SK-N-SH (cell line): Measurements from ENCODE around the gene TMEM126A.

Experiments used
- ELF1 ChIP-seq: IDR thresholded peaks from 2 replicates; pipeline ENCODE4 v1.4.0; 2012
- EP300 ChIP-seq, 2 experiments: IDR thresholded peaks; 2 replicates each; pipeline versions ENCODE4 v1.4.0 to v1.6.1; 2012; ENCODE audit warnings: borderline replicate concordance in 1 of 2, low read depth in 1 of 2, low read length in 1 of 2
- FOXM1 ChIP-seq: IDR thresholded peaks from 2 replicates; pipeline ENCODE4 v1.4.0; 2012; ENCODE audit warnings: low read depth, mild to moderate bottlenecking
- MXI1 ChIP-seq: IDR thresholded peaks from 2 replicates; pipeline ENCODE4 v1.6.1; 2012; ENCODE audit warnings: mild to moderate bottlenecking, low read depth, low read length, improper control_type of control experiment
- ZBTB33 ChIP-seq: IDR thresholded peaks from 2 replicates; pipeline ENCODE4 v1.4.0; 2012; ENCODE audit warnings: low read depth, borderline replicate concordance
- TF ChIP-seq, protein P1 (sequence below): fragments of 200-600 bp; sonication (generic); IDR thresholded peaks from 2 replicates; pipeline ENCODE4 v1.6.1; 2017; ENCODE audit warnings: antibody characterized with exemption, mild to moderate bottlenecking, moderate library complexity

DNA sequence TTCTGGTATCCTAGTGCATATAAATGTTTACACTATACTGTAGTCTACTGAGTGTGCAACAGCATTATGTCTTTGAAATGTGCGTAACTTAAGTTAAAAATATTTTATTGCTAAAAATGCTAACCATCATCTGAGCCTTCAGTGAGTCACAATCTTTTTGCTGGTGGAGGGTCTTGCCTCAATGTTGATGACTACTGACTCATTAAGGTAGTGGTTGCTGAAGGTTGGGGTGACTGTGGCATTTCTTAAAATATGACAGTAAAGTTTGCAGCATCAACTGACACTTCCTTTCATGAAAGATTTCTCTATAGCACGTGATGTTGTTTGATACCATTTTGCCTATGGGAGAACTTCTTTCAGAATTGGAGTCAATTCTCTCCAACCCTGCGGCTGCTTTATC is 25.6 kb downstream of the TMEM126A start:
- TF ChIP-seq FOXM1, result no peak
- TF ChIP-seq MXI1, result no peak
- no peak for TF ChIP-seq ELF1
- TF ChIP-seq EP300 (IDR thresholded peaks at IDR 0.05; ENCODE audit: borderline replicate concordance in 1 of 2, low read depth in 1 of 2, low read length in 1 of 2), result no peak
- TF ChIP-seq, protein P1, sequence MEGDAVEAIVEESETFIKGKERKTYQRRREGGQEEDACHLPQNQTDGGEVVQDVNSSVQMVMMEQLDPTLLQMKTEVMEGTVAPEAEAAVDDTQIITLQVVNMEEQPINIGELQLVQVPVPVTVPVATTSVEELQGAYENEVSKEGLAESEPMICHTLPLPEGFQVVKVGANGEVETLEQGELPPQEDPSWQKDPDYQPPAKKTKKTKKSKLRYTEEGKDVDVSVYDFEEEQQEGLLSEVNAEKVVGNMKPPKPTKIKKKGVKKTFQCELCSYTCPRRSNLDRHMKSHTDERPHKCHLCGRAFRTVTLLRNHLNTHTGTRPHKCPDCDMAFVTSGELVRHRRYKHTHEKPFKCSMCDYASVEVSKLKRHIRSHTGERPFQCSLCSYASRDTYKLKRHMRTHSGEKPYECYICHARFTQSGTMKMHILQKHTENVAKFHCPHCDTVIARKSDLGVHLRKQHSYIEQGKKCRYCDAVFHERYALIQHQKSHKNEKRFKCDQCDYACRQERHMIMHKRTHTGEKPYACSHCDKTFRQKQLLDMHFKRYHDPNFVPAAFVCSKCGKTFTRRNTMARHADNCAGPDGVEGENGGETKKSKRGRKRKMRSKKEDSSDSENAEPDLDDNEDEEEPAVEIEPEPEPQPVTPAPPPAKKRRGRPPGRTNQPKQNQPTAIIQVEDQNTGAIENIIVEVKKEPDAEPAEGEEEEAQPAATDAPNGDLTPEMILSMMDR, result no peak
- TF ChIP-seq ZBTB33, result no peak
